SK-MEL-5 (cell line): ENCODE measurements around the gene DUSP9. TPM values are rescaled to one million over a fixed set of nuclear protein-coding genes. Genes with fewer than 3 reads are reported as not detected.
A peak's percentile ranks its signal among the peaks of the same experiment; 100 is the strongest.

Experiments used
- DNase-seq: peaks from one replicate; pipeline ENCODE4 v3.0.0-alpha.2; 2016; ENCODE audit warnings: low read depth, low spot score
- in situ Hi-C: cut with HindIII; loops from 2 replicates; pipeline ENCODE4 v1.10.0; 2016; ENCODE audit warnings: low sequenced_read_pairs, high pct_unique_total_duplicates, low pct_unique_long_range_greater_than_20kb
- total RNA-seq: library from RNA; depleted of rRNA; stranded (reverse); fragments of >200 nt; shearing (Covaris generic); gene quantifications from 2 replicates; pipeline ENCODE4 v1.2.3, GENCODE V29; 2014

Gene DUSP9
- total RNA-seq, 1 experiment from 2014 or later = 6.8 TPM

GRCh38 chrX:153633048-153633447, 14.0 kb upstream of the DUSP9 start:
- no peak for DNase-seq
- in situ Hi-C loops = no loop called here

GRCh38 chrX:153633607-153634180, 13.3 kb upstream of the DUSP9 start:
- no peak for DNase-seq
- in situ Hi-C loops = no loop called here

GRCh38 chrX:153634236-153634635, 12.8 kb upstream of the DUSP9 start:
- DNase-seq = no peak
- in situ Hi-C loops = no loop called here

- no peak for DNase-seq
- in situ Hi-C loops = no loop called here
Observed at GRCh38 chrX:153634832-153635231, 12.2 kb upstream of the DUSP9 start.

GRCh38 chrX:153635388-153635787, 11.6 kb upstream of the DUSP9 start:
- in situ Hi-C loops = no loop called here
- DNase-seq = no peak

- in situ Hi-C loops = no loop called here
- DNase-seq = peak; percentile 79
Observed at GRCh38 chrX:153635788-153636668, 11.0 kb upstream of the DUSP9 start.

GRCh38 chrX:153636716-153637115, 10.3 kb upstream of the DUSP9 start:
- DNase-seq = no peak
- in situ Hi-C loops = no loop called here

GRCh38 chrX:153637121-153638040, 9.6 kb upstream of the DUSP9 start:
- DNase-seq = no peak
- in situ Hi-C loops = no loop called here

- no peak for DNase-seq
- in situ Hi-C loops = no loop called here
Observed at GRCh38 chrX:153638041-153638371, 9.0 kb upstream of the DUSP9 start.

GRCh38 chrX:153638436-153639176, 8.4 kb upstream of the DUSP9 start:
- in situ Hi-C loops = no loop called here
- DNase-seq = no peak

GRCh38 chrX:153639177-153640044, 7.6 kb upstream of the DUSP9 start:
- no peak for DNase-seq
- in situ Hi-C loops = no loop called here

- no peak for DNase-seq
- in situ Hi-C loops = no loop called here
Observed at GRCh38 chrX:153640045-153640686, 6.8 kb upstream of the DUSP9 start.

GRCh38 chrX:153640736-153641575, 6.0 kb upstream of the DUSP9 start:
- no peak for DNase-seq
- in situ Hi-C loops = no loop called here

GRCh38 chrX:153641627-153642026, 5.4 kb upstream of the DUSP9 start:
- DNase-seq = no peak
- in situ Hi-C loops = no loop called here

- in situ Hi-C loops = no loop called here
- no peak for DNase-seq
Observed at GRCh38 chrX:153642051-153642654, 4.8 kb upstream of the DUSP9 start.
